HG03025 (cell line): Measurements from ENCODE around the gene INPP5A.
"Not testable (repeated sequence)": the region's sequence is repeated elsewhere in the genome, so short reads cannot be mapped to it uniquely, and the experiment has no call there.

Source experiments
- ATAC-seq: cut with Tn5 transposase; IDR thresholded peaks from one replicate; pipeline ENCODE4 v1.9.1; 2021; ENCODE audit warnings: mild to moderate bottlenecking, moderate library complexity; ENCODE audit not compliant: unreplicated experiment, low FRiP score

The INPP5A gene

GRCh38 chr10:132546567-132547420, 9.2 kb downstream of the INPP5A start:
- ATAC-seq = no peak

DNA sequence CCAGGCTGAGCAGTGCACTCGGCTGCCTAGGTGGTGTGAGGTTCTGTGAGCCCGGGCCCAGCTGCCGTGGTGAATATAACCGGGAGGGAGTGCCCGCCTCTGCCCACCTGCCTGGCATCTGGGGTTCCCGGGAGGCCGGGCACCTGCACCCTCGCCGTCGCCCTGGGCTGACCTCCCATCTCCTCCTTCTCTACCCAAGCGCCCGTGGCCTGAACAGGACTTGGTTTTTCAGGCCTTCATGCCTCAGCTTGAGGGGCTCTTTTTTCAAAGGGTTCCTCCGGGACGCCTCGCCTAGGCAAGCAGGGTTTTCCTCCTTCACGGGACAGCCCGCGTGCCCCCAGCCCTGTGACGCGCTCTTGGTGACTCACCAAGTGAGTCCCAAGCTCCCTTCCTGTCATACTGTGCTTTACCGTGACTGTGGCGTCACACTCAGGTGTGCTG, 9.9 kb downstream of the INPP5A start:
- no peak for ATAC-seq

GRCh38 chr10:132548106-132548823, 10.7 kb downstream of the INPP5A start:
- no peak for ATAC-seq

DNA sequence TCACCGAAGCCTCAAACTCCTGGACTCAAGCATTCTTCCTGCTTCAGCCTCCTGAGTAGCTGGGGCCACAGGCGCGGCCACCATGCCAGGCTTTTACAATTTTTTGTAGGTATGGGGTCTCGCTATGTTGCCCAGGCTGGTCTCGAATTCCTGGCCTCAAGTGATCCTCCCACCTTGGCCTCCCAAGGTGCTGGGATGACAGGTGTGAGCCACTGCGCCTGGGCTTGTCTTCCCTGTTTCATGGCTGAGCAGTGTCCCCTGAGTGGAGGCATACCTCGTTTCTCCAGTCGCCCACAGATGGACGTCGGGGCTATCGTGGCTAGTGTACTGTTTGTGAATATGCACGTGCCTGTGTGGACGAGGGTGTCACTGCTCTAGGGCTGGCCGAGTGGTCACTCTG, 11.3 kb downstream of the INPP5A start:
- ATAC-seq = no peak

GRCh38 chr10:132549371-132549770, 11.8 kb downstream of the INPP5A start:
- no peak for ATAC-seq

DNA sequence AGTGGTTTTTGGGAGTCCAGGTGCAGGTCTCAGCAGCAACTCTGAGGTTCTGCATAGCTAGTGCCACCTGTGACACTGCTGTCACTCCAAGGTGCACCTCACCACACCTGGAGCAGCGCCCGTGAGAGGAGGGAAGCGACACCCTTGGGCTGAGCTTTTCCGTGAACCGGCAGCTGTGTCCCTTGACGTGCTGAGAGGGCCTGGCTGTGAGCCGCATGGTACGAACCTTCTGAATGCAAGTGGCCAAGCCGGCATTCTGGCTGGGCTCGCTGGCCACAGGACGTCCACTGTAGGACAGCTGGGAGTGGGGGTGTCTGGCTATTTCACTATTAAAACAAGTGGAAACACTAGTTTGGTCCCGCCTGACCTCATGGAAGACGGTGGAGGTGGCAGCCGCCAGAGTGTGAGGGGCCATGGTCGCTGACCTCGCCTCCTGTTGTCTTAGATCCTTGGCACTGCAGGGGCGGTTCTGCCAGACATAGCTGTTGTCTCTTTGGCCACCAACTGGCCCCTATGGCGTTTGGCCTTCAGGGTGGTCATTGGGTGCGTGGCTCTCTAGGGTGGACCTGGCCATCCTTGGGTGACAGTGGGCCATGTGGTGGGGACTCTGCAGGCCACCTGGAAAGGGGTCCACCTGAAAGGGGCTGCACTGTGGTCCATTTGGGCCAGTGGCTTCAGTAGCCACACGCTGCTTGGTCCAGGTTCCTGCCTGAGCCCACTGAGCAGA, 12.9 kb downstream of the INPP5A start:
- no peak for ATAC-seq

DNA sequence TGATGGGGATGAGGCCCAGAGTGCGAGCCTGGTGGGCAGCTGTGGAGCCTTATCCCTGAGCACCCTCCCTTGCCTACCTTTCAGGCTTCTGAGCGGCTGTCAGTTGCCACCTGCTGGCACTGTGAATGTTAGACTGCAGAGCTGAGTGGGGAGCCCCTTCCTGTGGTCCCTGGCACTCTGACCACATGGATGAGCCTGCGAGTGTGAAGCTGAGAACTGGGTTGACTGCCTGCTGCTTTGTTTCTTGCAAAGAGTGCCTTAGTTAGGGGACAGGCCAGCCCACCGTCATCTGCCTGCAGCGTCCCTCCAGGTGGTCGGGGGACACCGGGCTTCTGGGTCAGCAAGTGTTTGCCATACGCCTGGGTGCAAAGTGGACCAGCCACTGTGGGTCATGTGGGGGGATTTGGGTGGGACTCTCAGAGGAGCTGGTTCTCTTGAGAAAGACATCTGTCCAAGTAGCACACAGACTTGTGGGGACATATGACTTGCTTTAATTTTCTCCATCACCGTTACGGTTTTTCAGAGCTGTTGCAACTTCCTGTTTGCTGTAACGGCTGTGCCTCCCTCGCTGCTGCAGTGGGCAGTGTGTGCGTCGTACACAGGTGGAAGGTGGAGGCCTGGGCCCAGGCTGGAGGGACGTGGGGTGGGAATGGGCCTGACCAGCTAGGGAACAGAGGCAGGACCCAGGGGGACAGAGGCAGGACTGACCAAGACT, 13.7 kb downstream of the INPP5A start:
- ATAC-seq = peak; percentile 71

GRCh38 chr10:132551808-132552130, 14.2 kb downstream of the INPP5A start:
- ATAC-seq = no peak

- ATAC-seq = not testable (repeated sequence)
These were observed 15.0 kb downstream of the INPP5A start for GRCh38 chr10:132552635-132553034.

DNA sequence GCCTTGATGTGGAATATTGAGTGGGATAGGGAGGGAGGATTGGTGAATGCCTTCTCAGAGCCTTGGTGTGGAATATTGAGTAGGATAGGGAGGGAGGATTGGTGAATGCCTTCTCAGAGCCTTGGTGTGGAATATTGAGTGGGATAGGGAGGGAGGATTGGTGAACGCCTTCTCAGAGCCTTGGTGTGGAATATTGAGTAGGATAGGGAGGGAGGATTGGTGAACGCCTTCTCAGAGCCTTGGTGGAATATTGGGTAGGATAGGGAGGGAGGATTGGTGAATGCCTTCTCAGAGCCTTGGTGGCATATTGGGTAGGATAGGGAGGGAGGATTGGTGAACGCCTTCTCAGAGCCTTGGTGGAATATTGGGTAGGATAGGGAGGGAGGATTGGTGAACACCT, 16.0 kb downstream of the INPP5A start:
- not testable (repeated sequence) for ATAC-seq

GRCh38 chr10:132554053-132554990, 16.7 kb downstream of the INPP5A start:
- no peak for ATAC-seq

GRCh38 chr10:132554991-132555647, 17.5 kb downstream of the INPP5A start:
- ATAC-seq = no peak

DNA sequence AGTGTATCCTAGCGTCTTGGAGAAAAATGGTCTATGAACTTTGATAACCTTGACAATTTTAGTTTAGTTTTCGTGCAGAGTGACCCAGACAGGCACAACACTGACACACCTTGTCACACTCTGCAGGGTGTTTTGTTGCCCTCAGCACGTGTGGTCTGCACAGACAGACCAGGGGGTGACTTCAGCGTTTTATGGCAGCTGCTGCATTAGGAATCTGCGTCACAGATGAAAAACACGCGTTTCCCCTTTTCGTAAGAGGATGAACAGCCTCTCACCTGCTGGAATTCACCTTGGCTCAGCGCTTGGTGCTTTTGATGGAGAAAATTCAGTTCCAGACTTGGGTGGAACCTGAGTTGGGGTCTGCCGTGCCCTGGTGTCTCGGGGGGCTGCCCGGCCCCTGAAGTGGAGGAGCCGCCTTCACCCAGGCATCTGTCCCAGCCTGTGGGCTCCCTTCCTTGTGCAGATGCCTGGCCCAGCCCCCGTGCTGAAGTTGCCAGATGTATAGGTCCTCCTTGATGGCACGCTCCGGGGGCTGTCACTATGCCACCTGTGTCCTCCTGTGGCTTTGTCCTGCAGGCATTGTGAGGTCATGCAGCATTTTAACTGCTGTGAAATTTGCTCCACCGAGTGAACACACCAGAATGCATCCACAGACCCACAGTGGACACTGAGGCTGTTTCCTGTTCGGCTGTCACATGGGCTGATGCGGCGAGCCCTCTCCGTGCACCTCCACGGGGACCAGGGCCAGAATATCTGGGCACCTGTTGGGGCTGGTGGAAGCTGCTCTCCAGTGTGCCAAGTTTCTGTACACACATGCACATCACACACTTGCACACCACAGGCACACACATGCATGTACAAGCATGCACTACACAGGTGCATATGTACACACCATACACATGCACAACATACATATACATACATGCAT, 18.3 kb downstream of the INPP5A start:
- ATAC-seq = no peak

DNA sequence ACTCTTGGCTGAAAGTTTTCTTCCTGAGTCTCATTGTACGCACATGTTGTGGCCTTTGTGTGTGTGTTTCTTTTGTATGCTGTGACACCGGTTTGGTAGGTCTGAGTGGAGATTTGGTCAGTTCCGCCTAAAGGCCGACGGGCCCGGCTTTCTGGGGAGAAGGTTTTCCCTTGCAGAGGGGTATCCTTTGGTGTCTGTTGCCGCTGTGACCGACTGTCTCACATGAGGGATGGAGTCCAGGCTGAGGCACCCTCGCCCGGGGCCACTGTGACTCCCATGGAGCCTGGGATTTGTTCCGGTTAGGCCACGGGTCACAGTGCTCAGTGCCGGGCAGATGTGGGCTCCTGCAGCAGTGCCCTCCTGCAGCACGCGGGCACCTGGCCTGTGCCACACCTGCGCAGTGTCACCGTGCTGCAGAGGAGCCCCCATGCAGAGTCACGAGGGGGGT, 19.4 kb downstream of the INPP5A start:
- ATAC-seq = no peak

DNA sequence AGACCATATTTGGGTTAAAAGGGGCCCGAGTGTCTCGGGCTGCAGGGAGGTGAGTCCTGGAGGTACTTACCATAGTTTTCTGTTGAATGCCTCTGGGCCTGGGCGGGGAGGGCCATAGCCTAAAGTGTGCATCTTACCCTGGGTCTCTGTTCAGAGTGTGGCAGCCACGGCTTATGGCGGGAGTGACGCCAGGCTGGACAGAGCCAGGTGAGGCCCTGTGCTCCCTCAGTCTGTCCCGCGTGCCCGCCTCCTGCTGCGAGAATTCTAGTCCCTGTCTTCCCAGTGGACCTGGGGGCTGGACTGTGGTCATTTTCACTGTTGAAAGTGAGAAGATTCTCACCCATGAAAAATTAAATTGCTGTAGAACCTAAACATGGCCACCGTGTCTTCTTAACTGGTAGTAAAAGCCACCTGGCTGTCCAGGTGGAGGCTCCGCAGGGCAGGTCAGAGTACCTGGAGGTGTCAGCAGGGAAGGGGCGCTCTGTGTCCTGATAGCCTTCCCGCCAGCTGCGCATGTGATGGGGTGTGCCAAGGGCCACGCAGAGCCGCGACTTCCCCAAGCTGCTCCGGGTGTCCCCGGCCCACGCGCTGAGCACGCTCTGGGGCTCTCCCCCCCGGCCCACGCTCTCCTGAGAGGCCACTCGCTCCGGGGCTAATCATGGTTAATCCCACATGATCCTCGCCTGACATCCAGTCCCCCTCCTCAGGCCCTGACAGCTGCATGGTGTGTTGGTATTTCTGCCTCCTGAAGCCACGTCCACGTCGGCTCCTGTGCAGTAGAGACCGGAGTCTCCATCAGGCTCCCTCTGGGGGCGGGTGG, 20.3 kb downstream of the INPP5A start:
- ATAC-seq = no peak

DNA sequence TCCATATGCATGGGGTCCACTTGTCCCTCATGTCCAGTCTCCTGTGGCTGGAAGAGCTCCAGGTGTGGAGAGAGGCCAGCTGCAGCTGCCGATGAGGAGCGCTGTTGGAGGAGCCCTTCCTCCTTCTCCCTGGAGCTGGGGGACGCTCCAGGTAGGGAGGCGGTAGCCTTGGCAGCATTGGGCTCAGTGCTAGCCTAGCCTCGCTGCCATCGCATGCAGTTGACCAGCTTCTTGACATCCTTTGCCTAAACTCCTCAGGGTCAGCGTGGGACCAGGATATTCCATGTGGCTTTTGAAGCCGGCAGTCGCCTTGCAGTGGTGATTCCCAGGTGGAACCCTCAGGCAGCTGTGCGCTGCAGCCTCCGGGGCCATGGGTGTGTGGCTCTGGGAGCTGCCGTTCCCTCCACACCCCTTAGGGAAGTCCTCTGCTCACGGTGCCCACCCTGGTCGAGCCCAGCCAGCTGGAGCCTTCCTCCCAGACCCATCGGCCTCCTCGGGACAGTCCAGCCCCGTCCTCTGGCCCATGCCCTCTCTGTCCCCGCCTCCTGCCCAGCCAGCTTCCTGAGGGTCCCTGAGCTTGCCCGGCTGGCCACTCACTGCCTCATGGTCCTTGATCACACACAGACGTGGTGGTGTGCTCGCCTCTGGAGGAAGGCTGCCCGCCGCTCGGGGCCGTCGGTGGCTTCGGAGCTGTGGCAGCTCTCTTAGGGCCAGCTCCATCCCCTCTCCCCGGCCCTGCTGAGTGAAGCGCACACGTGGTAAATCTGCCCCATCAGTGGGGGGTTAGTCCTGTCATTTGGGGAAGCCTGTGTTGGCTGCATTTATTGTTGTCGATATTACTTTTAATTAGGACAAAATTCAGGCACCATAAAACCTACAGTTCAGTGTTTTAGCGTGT, 21.2 kb downstream of the INPP5A start:
- ATAC-seq = no peak
